GM19452 (cell line): ENCODE data around the gene DIPK2B.

Experiments used
- ATAC-seq: cut with Tn5 transposase; IDR thresholded peaks from one replicate; pipeline ENCODE4 v1.9.1; 2021; ENCODE audit not compliant: unreplicated experiment

The DIPK2B gene

GRCh38 chrX:45200741-45201234, at the start of gene DIPK2B:
TSS of gene DIPK2B (minus strand) at chrX:45200876. CDS start at chrX:45200826, 50 bp downstream.
- ATAC-seq = no peak

GRCh38 chrX:45240301-45240700, 39.6 kb upstream of the DIPK2B start:
- ATAC-seq = no peak

- ATAC-seq = no peak
Measured at GRCh38 chrX:45238489-45238888, 37.8 kb upstream of the DIPK2B start.

- ATAC-seq = no peak
Measured at GRCh38 chrX:45233531-45233930, 32.9 kb upstream of the DIPK2B start.

- ATAC-seq = no peak
Measured at GRCh38 chrX:45232139-45232538, 31.5 kb upstream of the DIPK2B start.

GRCh38 chrX:45230410-45230809, 29.7 kb upstream of the DIPK2B start:
- ATAC-seq = no peak

- ATAC-seq = no peak
Measured at GRCh38 chrX:45229348-45229747, 28.7 kb upstream of the DIPK2B start.

GRCh38 chrX:45228126-45228525, 27.4 kb upstream of the DIPK2B start:
- ATAC-seq = no peak

- no peak for ATAC-seq
Measured at GRCh38 chrX:45208121-45208856, 7.6 kb upstream of the DIPK2B start.

- no peak for ATAC-seq
Measured at GRCh38 chrX:45202171-45202570, 1.5 kb upstream of the DIPK2B start.

- ATAC-seq = no peak
Measured at GRCh38 chrX:45198706-45199105, 2.0 kb downstream of the DIPK2B start.

GRCh38 chrX:45198301-45198700, 2.4 kb downstream of the DIPK2B start:
- ATAC-seq = no peak

- no peak for ATAC-seq
Measured at GRCh38 chrX:45196701-45197100, 4.0 kb downstream of the DIPK2B start.

GRCh38 chrX:45191820-45192409, 8.8 kb downstream of the DIPK2B start:
- ATAC-seq = no peak

- ATAC-seq = no peak
Measured at GRCh38 chrX:45191383-45191782, 9.3 kb downstream of the DIPK2B start.

- no peak for ATAC-seq
Measured at GRCh38 chrX:45187731-45188130, 12.9 kb downstream of the DIPK2B start.

- ATAC-seq = no peak
Measured at GRCh38 chrX:45186643-45187026, 14.0 kb downstream of the DIPK2B start.

GRCh38 chrX:45184211-45184610, 16.5 kb downstream of the DIPK2B start:
- no peak for ATAC-seq

GRCh38 chrX:45172890-45173289, 27.8 kb downstream of the DIPK2B start:
- ATAC-seq = no peak

- no peak for ATAC-seq
Measured at GRCh38 chrX:45166781-45167180, 33.9 kb downstream of the DIPK2B start.

GRCh38 chrX:45165726-45166125, 35.0 kb downstream of the DIPK2B start:
- ATAC-seq = no peak

GRCh38 chrX:45164995-45165394, 35.7 kb downstream of the DIPK2B start:
- ATAC-seq = no peak
